GM19397 (cell line): ENCODE results near the gene LRRC19.

ENCODE experiments used
- ATAC-seq: cut with Tn5 transposase; IDR thresholded peaks from one replicate; pipeline ENCODE4 v1.9.1; 2021; ENCODE audit warnings: mild to moderate bottlenecking, moderate library complexity; ENCODE audit not compliant: unreplicated experiment

The LRRC19 gene

DNA sequence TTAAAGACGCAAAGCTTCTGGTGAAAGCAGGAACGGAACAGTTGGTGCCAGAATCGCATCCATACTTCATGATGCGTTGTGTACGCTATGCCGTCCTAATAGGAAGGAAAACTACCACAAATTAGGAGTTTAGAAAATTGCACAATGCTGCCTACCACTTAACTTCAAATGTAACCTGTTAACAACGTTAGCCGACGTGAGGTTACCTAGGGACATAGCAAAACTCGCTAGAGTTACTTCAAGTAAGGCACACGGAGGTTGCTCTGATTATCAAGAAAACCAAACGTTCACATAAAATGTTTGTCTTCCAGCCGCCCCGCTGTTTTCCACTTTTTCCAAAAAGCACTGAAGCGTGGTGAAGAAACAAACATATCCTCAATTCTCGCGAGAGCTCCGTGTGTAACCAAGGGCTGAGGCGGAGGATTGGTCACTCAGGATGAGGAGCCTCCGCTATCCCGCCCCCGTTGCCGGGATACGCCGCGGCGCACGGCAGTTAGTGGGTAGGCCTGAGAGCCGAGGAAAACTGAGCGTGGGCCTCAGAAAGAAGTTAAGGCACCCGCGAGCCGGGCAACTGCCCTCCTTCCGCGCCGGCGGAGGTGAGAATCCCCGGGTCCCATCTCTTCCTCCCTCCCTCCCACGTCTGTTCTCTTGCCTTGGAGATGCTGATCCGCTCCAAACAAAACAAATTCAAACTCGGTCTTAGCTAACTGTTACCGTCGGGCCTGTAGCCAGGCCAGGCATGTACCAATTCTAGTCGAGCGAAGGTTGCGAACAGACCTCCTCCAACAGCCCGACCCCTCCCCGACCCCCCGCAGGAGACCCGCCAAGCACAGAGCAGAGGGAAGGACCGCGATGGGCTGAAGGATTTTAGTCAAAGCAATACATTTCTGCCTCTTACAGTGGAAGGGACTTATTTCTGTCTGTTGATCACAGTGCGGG, 49.3 kb downstream of the LRRC19 start, which contains the start of gene IFT74:
IFT74 (plus strand) TSS at position 492 of the 939 bp plus-strand sequence. CDS start 5,556 bp downstream, outside the sequence.
- peak; percentile 100 for ATAC-seq

DNA sequence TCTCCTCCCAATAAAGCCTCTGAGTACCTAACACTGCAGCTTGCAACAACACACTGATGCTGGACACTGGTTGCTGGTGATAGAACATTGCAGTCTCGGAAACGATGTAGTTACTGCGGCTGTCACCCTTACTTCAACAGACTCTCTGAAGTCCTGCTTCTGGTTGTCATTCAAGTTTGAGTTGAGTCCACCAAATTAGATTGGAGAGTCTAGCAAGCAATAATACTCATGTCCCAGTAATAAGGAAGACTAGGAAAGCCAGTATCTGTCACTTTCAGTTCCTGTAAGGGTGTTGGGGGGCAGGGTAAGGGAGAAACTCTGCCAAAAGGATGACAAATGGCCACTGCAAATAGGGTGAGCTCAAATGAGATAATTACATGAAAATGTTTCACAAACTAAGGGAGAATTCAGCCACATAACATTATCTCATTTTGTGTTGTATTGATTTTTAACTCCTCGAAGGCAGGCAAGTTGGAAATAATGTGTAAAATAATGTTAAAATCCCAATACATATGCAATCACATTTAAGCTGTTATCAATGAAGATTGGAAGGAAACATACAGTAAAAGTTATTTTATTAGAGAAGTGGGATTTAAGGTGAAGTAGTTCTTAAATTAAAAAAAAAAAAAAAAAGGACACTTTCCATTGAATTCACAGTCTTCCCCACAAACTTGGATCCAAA, 50.1 kb downstream of the LRRC19 start:
- ATAC-seq = no peak

DNA sequence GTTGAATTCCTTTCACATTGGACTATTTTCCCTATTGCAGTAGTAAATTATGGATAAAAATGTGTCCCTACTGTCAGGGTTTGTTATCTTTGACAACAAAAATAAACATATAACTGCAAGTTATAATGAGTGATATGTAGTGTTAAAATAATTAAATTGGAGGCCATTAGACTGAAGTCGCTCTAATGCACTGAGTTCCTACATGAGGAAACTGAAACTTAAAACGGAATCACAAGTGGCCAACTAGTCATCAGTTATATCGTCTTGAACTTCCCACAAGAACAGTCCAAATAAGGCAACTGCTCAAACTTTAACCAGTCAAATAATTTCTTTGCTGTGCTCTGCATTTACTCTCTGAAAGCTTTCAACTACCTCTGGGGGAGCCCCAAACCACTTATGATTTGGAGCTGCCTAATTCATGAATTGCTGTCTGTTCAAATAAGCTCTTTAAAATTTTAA, 51.4 kb downstream of the LRRC19 start:
- ATAC-seq = no peak

DNA sequence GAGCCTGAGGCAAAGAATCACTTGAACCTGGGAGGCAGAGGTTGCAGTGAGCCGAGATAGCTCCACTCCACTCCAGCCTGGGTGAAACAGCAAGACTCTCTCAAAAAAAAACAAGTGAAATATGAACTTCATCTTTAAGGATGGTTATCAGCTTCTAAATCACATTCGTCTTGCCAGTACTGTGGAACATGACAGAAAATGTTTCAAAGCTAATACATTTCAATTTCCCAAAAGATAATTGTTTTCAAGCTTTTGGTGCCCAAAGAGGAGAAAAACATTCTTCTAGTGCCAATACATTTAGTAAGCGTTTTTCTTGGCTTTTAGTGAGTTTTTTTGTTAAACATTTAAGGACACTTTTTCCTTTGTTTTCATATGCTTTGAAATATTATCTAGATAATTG, 53.7 kb downstream of the LRRC19 start:
- no peak for ATAC-seq

DNA sequence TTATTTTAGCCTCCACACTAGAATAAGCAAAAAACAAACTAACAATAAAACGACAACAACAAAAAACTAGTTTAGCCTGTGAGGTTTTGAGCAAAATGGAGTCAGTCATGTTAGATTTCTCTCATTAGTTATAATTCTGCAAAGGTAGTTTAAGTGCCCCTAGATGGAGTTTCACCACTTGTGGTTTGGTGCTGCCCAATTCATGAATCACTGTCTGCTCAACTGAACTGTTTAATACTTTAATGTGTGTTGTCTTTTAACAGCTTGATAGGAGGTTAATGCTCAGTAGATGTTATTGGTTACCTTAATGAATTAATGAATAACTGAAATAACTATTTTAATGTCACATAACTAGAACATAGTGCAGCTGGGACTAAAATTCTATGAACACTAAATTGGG, 55.0 kb downstream of the LRRC19 start:
- no peak for ATAC-seq

DNA sequence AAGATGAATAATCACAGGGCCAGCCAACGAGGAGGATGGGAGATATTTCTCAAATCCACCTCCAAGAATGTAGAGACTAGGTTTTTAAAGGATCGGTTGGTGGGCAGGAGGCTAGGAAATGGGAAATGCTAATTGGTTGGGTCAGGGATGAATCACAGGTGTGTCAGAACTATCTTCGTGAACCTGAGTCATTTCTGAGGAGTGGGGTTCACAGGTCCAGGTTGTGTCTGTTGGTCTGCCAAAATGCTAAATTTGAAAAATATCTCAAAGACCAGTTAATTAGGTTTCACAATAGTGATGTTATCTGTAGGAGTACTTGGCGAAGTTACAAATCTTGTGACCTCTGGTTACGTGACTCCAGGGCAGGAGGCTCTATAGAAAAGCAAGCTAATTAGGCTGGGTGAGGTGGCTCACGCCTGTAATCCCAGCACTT, 55.8 kb downstream of the LRRC19 start:
- ATAC-seq = no peak

DNA sequence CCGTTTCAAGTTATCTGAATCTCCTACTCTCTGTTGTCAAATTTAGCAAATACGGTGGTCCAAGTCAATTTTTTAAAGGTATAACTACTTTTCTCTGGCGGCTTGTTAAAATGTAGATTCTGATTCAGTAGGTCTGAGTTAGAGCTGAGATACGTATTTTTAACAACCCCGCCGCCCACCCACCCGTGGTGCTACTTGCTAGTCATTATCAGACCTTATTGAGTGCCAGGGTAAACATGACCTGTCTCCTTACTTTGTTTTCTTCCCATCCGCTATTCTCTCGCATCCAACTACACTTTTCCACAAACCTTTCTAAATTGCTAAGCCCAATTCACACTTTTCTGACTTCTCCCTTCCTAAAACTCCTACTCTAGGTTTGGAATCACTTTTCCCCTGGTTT, 57.7 kb downstream of the LRRC19 start:
- no peak for ATAC-seq

DNA sequence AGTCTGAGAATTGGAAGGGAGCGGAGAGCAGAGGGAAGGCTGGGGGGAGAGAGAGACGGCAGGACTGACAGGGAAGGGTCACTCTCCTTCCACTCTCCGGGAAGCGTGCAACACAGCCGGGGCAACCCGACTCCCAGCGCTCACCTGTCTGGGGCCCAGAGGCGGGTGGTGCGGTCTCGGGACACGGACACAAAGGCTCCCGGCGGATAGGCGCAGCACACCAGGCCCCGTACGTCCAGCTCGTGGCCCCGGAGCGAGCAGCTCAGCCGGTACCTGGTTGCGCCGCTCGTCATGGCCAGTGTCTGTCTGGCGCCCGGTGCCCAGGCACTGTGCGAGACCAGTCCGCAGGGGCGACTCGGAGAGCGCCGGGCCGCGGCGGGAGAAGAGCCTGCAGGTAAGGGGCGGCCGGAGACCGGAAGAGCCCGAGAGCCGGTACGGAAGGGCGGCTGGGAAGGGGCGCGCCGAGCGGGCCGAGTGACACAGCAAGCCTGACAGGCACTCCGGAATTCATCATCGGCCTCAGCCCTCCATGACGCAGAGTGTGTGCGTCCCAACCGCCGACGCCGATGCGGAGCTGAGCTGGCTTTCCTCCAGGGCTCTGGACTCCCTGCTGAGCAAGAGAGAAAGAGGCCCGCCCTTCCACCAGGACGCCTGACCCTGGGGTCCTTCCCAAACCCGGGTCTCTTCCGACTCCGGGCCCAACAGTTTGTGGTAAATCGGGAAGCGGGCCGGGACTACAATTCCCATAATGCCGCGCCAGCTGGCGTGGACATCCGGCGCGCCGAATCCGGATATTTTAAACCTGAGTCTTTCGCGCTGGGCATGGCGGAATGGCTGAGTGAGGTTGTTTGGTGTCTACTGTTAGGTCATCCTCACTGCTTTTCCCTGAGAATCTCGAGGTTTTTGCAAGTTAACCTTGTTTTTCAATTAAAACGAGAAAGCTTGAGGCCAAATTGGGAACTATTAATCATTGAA, 58.4 kb downstream of the LRRC19 start, which contains the start of gene PLAA:
PLAA (minus strand) TSS at position 490 of the 975 bp plus-strand sequence; CDS start at position 293, 197 bp downstream.
- peak; percentile 99 for ATAC-seq

DNA sequence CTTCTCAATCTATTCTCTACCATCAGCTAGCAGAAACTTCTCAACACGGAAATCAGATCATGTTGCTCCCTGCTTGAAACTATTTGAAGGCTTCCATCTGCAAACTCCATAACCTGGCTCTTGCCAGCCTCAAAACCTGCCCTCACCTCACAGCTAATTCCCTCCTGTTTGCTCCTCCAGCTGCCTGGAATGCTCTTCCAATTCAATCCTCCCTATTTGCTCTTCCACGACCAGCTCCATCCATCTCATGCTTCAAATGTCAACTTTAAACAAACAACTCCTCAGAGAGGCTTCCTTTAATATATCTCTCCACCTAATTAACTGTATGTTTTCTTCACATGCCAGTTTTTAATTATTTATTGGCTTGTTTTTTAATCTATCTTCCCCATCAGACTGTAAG, 59.9 kb downstream of the LRRC19 start:
- no peak for ATAC-seq
